ENCODE data around the gene NTN4.
"Not testable (repeated sequence)": the region's sequence is repeated elsewhere in the genome, so short reads cannot be mapped to it uniquely, and the experiment has no call there.

The NTN4 gene

GRCh38 chr12:95756362-95756761, 34.2 kb downstream of the NTN4 start:
- H3K27ac ChIP-seq (ENCODE audit: low read depth, low read length): no peak overlapping the region
- no peak overlapping the region for H3K4me3 ChIP-seq (ENCODE audit: low read depth in 1 of 5, low read length in 5 of 5)
- no peak overlapping the region for H3K9ac ChIP-seq (ENCODE audit: low read length in 5 of 5)

GRCh38 chr12:95755261-95755865, 35.2 kb downstream of the NTN4 start:
- Histone ChIP-seq H3K4me1 (ENCODE audit: control insufficient read depth in 5 of 5, insufficient read depth in 5 of 5, low read length in 5 of 5) (no peaks in the 10 kb centered on the region), H3K36me3 (ENCODE audit: control insufficient read depth in 5 of 5, insufficient read depth in 5 of 5, low read length in 5 of 5) (no peaks in the 10 kb centered on the region), H3K9me3 (ENCODE audit: control insufficient read depth in 5 of 5, low read length in 5 of 5) (peaks cover 0 to 2% (median 0%) of the 10 kb centered on the region in 5 donors), H3K9ac (ENCODE audit: low read length in 5 of 5) (no peak overlapping the region), H3K27ac (ENCODE audit: low read depth, low read length) (no peak overlapping the region), H3K4me3 (ENCODE audit: low read depth in 1 of 5, low read length in 5 of 5) (no peak overlapping the region), H3K27me3 (ENCODE audit: control insufficient read depth in 5 of 5, insufficient read depth in 4 of 5, low read length in 5 of 5) (no peaks in the 10 kb centered on the region)

More at GRCh38 chr12:95756362-95756761, 34.2 kb downstream of the NTN4 start:
- Histone ChIP-seq H3K4me1 (ENCODE audit: control insufficient read depth in 5 of 5, insufficient read depth in 5 of 5, low read length in 5 of 5) (no peaks in the 10 kb centered on the region), H3K9me3 (ENCODE audit: control insufficient read depth in 5 of 5, low read length in 5 of 5) (peaks cover 0 to 2% (median 0%) of the 10 kb centered on the region in 5 donors), H3K27me3 (ENCODE audit: control insufficient read depth in 5 of 5, insufficient read depth in 4 of 5, low read length in 5 of 5) (no peaks in the 10 kb centered on the region), H3K36me3 (ENCODE audit: control insufficient read depth in 5 of 5, insufficient read depth in 5 of 5, low read length in 5 of 5) (no peaks in the 10 kb centered on the region)

- H3K36me3 ChIP-seq (ENCODE audit: control insufficient read depth in 5 of 5, insufficient read depth in 5 of 5, low read length in 5 of 5); H3K4me1 ChIP-seq (ENCODE audit: control insufficient read depth in 5 of 5, insufficient read depth in 5 of 5, low read length in 5 of 5); H3K27me3 ChIP-seq (ENCODE audit: control insufficient read depth in 5 of 5, insufficient read depth in 4 of 5, low read length in 5 of 5); H3K27ac ChIP-seq (ENCODE audit: low read depth, low read length); H3K9ac ChIP-seq (ENCODE audit: low read length in 5 of 5); H3K4me3 ChIP-seq (ENCODE audit: low read depth in 1 of 5, low read length in 5 of 5): not testable (repeated sequence)
- H3K9me3 ChIP-seq (ENCODE audit: control insufficient read depth in 5 of 5, low read length in 5 of 5): peaks cover 0 to 11% (median 6%) of the 10 kb centered on the region in 5 donors
Measured at GRCh38 chr12:95746062-95746461, 44.5 kb downstream of the NTN4 start.

- H3K27ac ChIP-seq (ENCODE audit: low read depth, low read length): no peak overlapping the region
Measured at GRCh38 chr12:95742586-95742985, 48.0 kb downstream of the NTN4 start.

GRCh38 chr12:95741635-95742034, 48.9 kb downstream of the NTN4 start:
- Histone ChIP-seq H3K4me3 (ENCODE audit: low read depth in 1 of 5, low read length in 5 of 5) (no peak overlapping the region), H3K4me1 (ENCODE audit: control insufficient read depth in 5 of 5, insufficient read depth in 5 of 5, low read length in 5 of 5) (peaks cover 0 to 12% (median 0%) of the 10 kb centered on the region in 5 donors)

More at GRCh38 chr12:95742586-95742985, 48.0 kb downstream of the NTN4 start:
- H3K36me3 ChIP-seq (ENCODE audit: control insufficient read depth in 5 of 5, insufficient read depth in 5 of 5, low read length in 5 of 5): peaks cover 0 to 5% (median 0%) of the 10 kb centered on the region in 5 donors
- H3K4me1 ChIP-seq (ENCODE audit: control insufficient read depth in 5 of 5, insufficient read depth in 5 of 5, low read length in 5 of 5): peaks cover 0 to 12% (median 0%) of the 10 kb centered on the region in 5 donors
- peaks cover 0 to 11% (median 6%) of the 10 kb centered on the region in 5 donors for H3K9me3 ChIP-seq (ENCODE audit: control insufficient read depth in 5 of 5, low read length in 5 of 5)
- H3K4me3 ChIP-seq (ENCODE audit: low read depth in 1 of 5, low read length in 5 of 5): no peak overlapping the region
- H3K27me3 ChIP-seq (ENCODE audit: control insufficient read depth in 5 of 5, insufficient read depth in 4 of 5, low read length in 5 of 5): no peaks in the 10 kb centered on the region
- H3K9ac ChIP-seq (ENCODE audit: low read length in 5 of 5): no peak overlapping the region

GRCh38 chr12:95740751-95741150, 49.8 kb downstream of the NTN4 start:
- H3K27ac ChIP-seq (ENCODE audit: low read depth, low read length): no peak overlapping the region
- no peak overlapping the region for H3K4me3 ChIP-seq (ENCODE audit: low read depth in 1 of 5, low read length in 5 of 5)
- peaks cover 0 to 9% (median 4%) of the 10 kb centered on the region in 5 donors for H3K9me3 ChIP-seq (ENCODE audit: control insufficient read depth in 5 of 5, low read length in 5 of 5)

More at GRCh38 chr12:95741635-95742034, 48.9 kb downstream of the NTN4 start:
- Histone ChIP-seq H3K27me3 (ENCODE audit: control insufficient read depth in 5 of 5, insufficient read depth in 4 of 5, low read length in 5 of 5) (no peaks in the 10 kb centered on the region), H3K27ac (ENCODE audit: low read depth, low read length) (no peak overlapping the region), H3K9ac (ENCODE audit: low read length in 5 of 5) (no peak overlapping the region), H3K9me3 (ENCODE audit: control insufficient read depth in 5 of 5, low read length in 5 of 5) (peaks cover 0 to 11% (median 6%) of the 10 kb centered on the region in 5 donors), H3K36me3 (ENCODE audit: control insufficient read depth in 5 of 5, insufficient read depth in 5 of 5, low read length in 5 of 5) (peaks cover 0 to 4% (median 0%) of the 10 kb centered on the region in 5 donors)

GRCh38 chr12:95739561-95740313, 50.8 kb downstream of the NTN4 start:
- Histone ChIP-seq H3K27ac (ENCODE audit: low read depth, low read length) (peak overlapping the region; percentile 1), H3K9ac (ENCODE audit: low read length in 5 of 5) (no peak overlapping the region), H3K4me1 (ENCODE audit: control insufficient read depth in 5 of 5, insufficient read depth in 5 of 5, low read length in 5 of 5) (peaks cover 0 to 12% (median 0%) of the 10 kb centered on the region in 5 donors), H3K9me3 (ENCODE audit: control insufficient read depth in 5 of 5, low read length in 5 of 5) (no peaks in the 10 kb centered on the region), H3K4me3 (ENCODE audit: low read depth in 1 of 5, low read length in 5 of 5) (no peak overlapping the region), H3K36me3 (ENCODE audit: control insufficient read depth in 5 of 5, insufficient read depth in 5 of 5, low read length in 5 of 5) (peaks cover 0 to 3% (median 0%) of the 10 kb centered on the region in 5 donors), H3K27me3 (ENCODE audit: control insufficient read depth in 5 of 5, insufficient read depth in 4 of 5, low read length in 5 of 5) (no peaks in the 10 kb centered on the region)

More at GRCh38 chr12:95740751-95741150, 49.8 kb downstream of the NTN4 start:
- Histone ChIP-seq H3K4me1 (ENCODE audit: control insufficient read depth in 5 of 5, insufficient read depth in 5 of 5, low read length in 5 of 5) (peaks cover 0 to 12% (median 0%) of the 10 kb centered on the region in 5 donors), H3K27me3 (ENCODE audit: control insufficient read depth in 5 of 5, insufficient read depth in 4 of 5, low read length in 5 of 5) (no peaks in the 10 kb centered on the region), H3K36me3 (ENCODE audit: control insufficient read depth in 5 of 5, insufficient read depth in 5 of 5, low read length in 5 of 5) (peaks cover 0 to 3% (median 0%) of the 10 kb centered on the region in 5 donors), H3K9ac (ENCODE audit: low read length in 5 of 5) (no peak overlapping the region)

GRCh38 chr12:95738024-95738611, 52.4 kb downstream of the NTN4 start:
- H3K9ac ChIP-seq (ENCODE audit: low read length in 5 of 5): no peak overlapping the region
- peaks cover 0 to 12% (median 0%) of the 10 kb centered on the region in 5 donors for H3K4me1 ChIP-seq (ENCODE audit: control insufficient read depth in 5 of 5, insufficient read depth in 5 of 5, low read length in 5 of 5)
- no peak overlapping the region for H3K27ac ChIP-seq (ENCODE audit: low read depth, low read length)
- H3K36me3 ChIP-seq (ENCODE audit: control insufficient read depth in 5 of 5, insufficient read depth in 5 of 5, low read length in 5 of 5): peaks cover 0 to 3% (median 0%) of the 10 kb centered on the region in 5 donors
- H3K4me3 ChIP-seq (ENCODE audit: low read depth in 1 of 5, low read length in 5 of 5): no peak overlapping the region
- H3K9me3 ChIP-seq (ENCODE audit: control insufficient read depth in 5 of 5, low read length in 5 of 5): no peaks in the 10 kb centered on the region
- H3K27me3 ChIP-seq (ENCODE audit: control insufficient read depth in 5 of 5, insufficient read depth in 4 of 5, low read length in 5 of 5): no peaks in the 10 kb centered on the region

GRCh38 chr12:95736631-95737030, 53.9 kb downstream of the NTN4 start:
- peaks cover 0 to 12% (median 0%) of the 10 kb centered on the region in 5 donors for H3K4me1 ChIP-seq (ENCODE audit: control insufficient read depth in 5 of 5, insufficient read depth in 5 of 5, low read length in 5 of 5)
- H3K27me3 ChIP-seq (ENCODE audit: control insufficient read depth in 5 of 5, insufficient read depth in 4 of 5, low read length in 5 of 5): no peaks in the 10 kb centered on the region
- H3K9ac ChIP-seq (ENCODE audit: low read length in 5 of 5): no peak overlapping the region
- no peak overlapping the region for H3K4me3 ChIP-seq (ENCODE audit: low read depth in 1 of 5, low read length in 5 of 5)
- peaks cover 0 to 3% (median 0%) of the 10 kb centered on the region in 5 donors for H3K36me3 ChIP-seq (ENCODE audit: control insufficient read depth in 5 of 5, insufficient read depth in 5 of 5, low read length in 5 of 5)
- no peak overlapping the region for H3K27ac ChIP-seq (ENCODE audit: low read depth, low read length)
- H3K9me3 ChIP-seq (ENCODE audit: control insufficient read depth in 5 of 5, low read length in 5 of 5): no peaks in the 10 kb centered on the region

- not testable (repeated sequence) for H3K36me3 ChIP-seq (ENCODE audit: control insufficient read depth in 5 of 5, insufficient read depth in 5 of 5, low read length in 5 of 5); H3K9me3 ChIP-seq (ENCODE audit: control insufficient read depth in 5 of 5, low read length in 5 of 5); H3K4me3 ChIP-seq (ENCODE audit: low read depth in 1 of 5, low read length in 5 of 5); H3K27ac ChIP-seq (ENCODE audit: low read depth, low read length); H3K27me3 ChIP-seq (ENCODE audit: control insufficient read depth in 5 of 5, insufficient read depth in 4 of 5, low read length in 5 of 5); H3K9ac ChIP-seq (ENCODE audit: low read length in 5 of 5)
- H3K4me1 ChIP-seq (ENCODE audit: control insufficient read depth in 5 of 5, insufficient read depth in 5 of 5, low read length in 5 of 5): peaks cover 0 to 12% (median 0%) of the 10 kb centered on the region in 5 donors
Measured at GRCh38 chr12:95735728-95736127, 54.8 kb downstream of the NTN4 start.
